HCT116 (cell line): ENCODE data around the gene CCDC102B. TPM values are rescaled to one million over a fixed set of nuclear protein-coding genes. Genes with fewer than 3 reads are reported as not detected.

Experiments used
- ATAC-seq: fragments of 200-7000 bp; cut with Tn5 transposase; 2 replicates; pipeline ENCODE4 v1.9.1; 2020; ENCODE audit warnings: mild to moderate bottlenecking, moderate library complexity
- BruUV-seq: library from RNA; stranded (reverse); fragments of 400-500 nt; replicated peaks from 2 replicates; lab custom pipeline; 2021; lab: Mats Ljungman, UMichigan
- CTCF ChIA-PET: fragments of 300-600 bp; sonication (Branson Sonifier 250); formaldehyde crosslinking; loops from one replicate; lab custom pipeline; 2021; ENCODE audit warnings: antibody characterized with exemption; lab: Charles Lee
- POLR2A ChIA-PET: fragments of 300-600, 350-600 bp; sonication (Branson Sonifier 250); formaldehyde crosslinking; loops from one replicate; lab custom pipeline; 2021; ENCODE audit warnings: antibody characterized with exemption; lab: Charles Lee
- RAD21 ChIA-PET, 2 experiments: fragments of 300-600 bp; sonication (Branson Sonifier 250); formaldehyde crosslinking; loops; one replicate each; lab custom pipeline; 2023; ENCODE audit warnings: low total read pairs in 2 of 2; ENCODE audit not compliant: uncharacterized antibody in 2 of 2, unreplicated experiment in 2 of 2, low non-redundant PET in 1 of 2; lab: Charles Lee
- DNase-seq: peaks from one replicate; pipeline ENCODE4 v3.0.0-alpha.2; 2010; ENCODE audit warnings: low read depth, low spot score
- H2AFZ ChIP-seq: fragments of 200-600 bp; shearing (Covaris generic), sonication (generic); 2 replicates; pipeline ENCODE4 v1.6.1; 2017; ENCODE audit warnings: low read depth, mixed run types, mixed read lengths, antibody characterized with exemption, low read length; ENCODE audit not compliant: poor library complexity, severe bottlenecking
- H3K27ac ChIP-seq: 2 replicates; pipeline ENCODE4 v1.5.1; 2012; ENCODE audit warnings: low read depth, low read length
- H3K27me3 ChIP-seq: fragments of 200-600 bp; sonication (generic); 2 replicates; pipeline ENCODE4 v1.6.1; 2016; ENCODE audit warnings: mixed run types, low read length, mixed read lengths; ENCODE audit not compliant: insufficient read depth
- H3K36me3 ChIP-seq, 2 experiments: fragments of 200-500 bp in 1 of 2; fragments of 200-600 bp in 1 of 2; sonication (Bioruptor generic) in 1 of 2; sonication (generic) in 1 of 2; 2 replicates each; pipeline versions ENCODE4 v1.5.1 to v1.6.1; 2014 to 2016; ENCODE audit warnings: low read length in 2 of 2, inconsistent platforms in 1 of 2, mixed read lengths in 1 of 2, mixed run types in 1 of 2; ENCODE audit not compliant: insufficient read depth in 2 of 2, control insufficient read depth in 1 of 2
- H3K4me1 ChIP-seq, 2 experiments: fragments of 200-600 bp in 1 of 2; sonication (generic) in 1 of 2; 2 replicates each; pipeline versions ENCODE4 v1.5.1 to v1.6.1; 2012 to 2017; ENCODE audit warnings: low read length in 2 of 2, inconsistent platforms in 1 of 2, mild to moderate bottlenecking in 1 of 2, mixed read lengths in 1 of 2, mixed run types in 1 of 2, moderate library complexity in 1 of 2; ENCODE audit not compliant: insufficient read depth in 2 of 2, control insufficient read depth in 1 of 2
- H3K4me2 ChIP-seq: fragments of 200-600 bp; sonication (generic); 2 replicates; pipeline ENCODE4 v1.6.1; 2017; ENCODE audit warnings: mixed run types, low read length, mixed read lengths
- H3K4me3 ChIP-seq, 2 experiments: fragments of 200-600 bp in 1 of 2; sonication (generic) in 1 of 2; replicated peaks in 1 of 2; 2 replicates each; pipeline ENCODE4 v1.5.1; 2011 to 2016; ENCODE audit warnings: low read length in 2 of 2, control low read depth in 1 of 2, low read depth in 1 of 2, mild to moderate bottlenecking in 1 of 2, mixed read lengths in 1 of 2, mixed run types in 1 of 2
- H3K79me2 ChIP-seq: fragments of 200-600 bp; sonication (generic); 2 replicates; pipeline ENCODE4 v1.6.1; 2017; ENCODE audit warnings: mild to moderate bottlenecking, mixed run types, low read length, moderate library complexity, mixed read lengths; ENCODE audit not compliant: insufficient read depth
- H3K9ac ChIP-seq: fragments of 200-600 bp; sonication (generic); 2 replicates; pipeline ENCODE4 v1.6.1; 2016; ENCODE audit warnings: low read length, mixed read lengths
- H3K9me2 ChIP-seq: fragments of 200-600 bp; sonication (generic), shearing (Covaris generic); 2 replicates; pipeline ENCODE4 v1.6.1; 2017; ENCODE audit warnings: mixed run types, mild to moderate bottlenecking, moderate library complexity; ENCODE audit not compliant: insufficient read depth
- H3K9me3 ChIP-seq, 2 experiments: fragments of 200-500 bp in 1 of 2; fragments of 200-600 bp in 1 of 2; sonication (Bioruptor generic) in 1 of 2; sonication (generic) in 1 of 2; 2 replicates each; pipeline ENCODE4 v1.6.1; 2014 to 2017; ENCODE audit warnings: low read length in 2 of 2, mixed read lengths in 2 of 2, inconsistent platforms in 1 of 2, low read depth in 1 of 2, mild to moderate bottlenecking in 1 of 2, mixed run types in 1 of 2, moderate library complexity in 1 of 2; ENCODE audit not compliant: control insufficient read depth in 1 of 2, insufficient read depth in 1 of 2
- H4K20me1 ChIP-seq: fragments of 200-600 bp; sonication (generic), shearing (Covaris generic); 2 replicates; pipeline ENCODE4 v1.6.1; 2017; ENCODE audit warnings: mixed run types, mild to moderate bottlenecking, moderate library complexity; ENCODE audit not compliant: insufficient read depth
- CEBPB ChIP-seq: IDR thresholded peaks from 2 replicates; pipeline ENCODE4 v1.6.1; 2012; ENCODE audit warnings: low read depth
- CTCF ChIP-seq, 3 experiments: fragments of 200-600 bp in 1 of 3; sonication (generic) in 1 of 3; IDR thresholded peaks in 2 of 3; conservative IDR thresholded peaks in 1 of 3; 2 replicates each; pipeline ENCODE4 v1.5.1; 2012 to 2017; ENCODE audit warnings: low read depth in 2 of 3, low read length in 2 of 3, antibody characterized with exemption in 1 of 3, borderline replicate concordance in 1 of 3, control low read depth in 1 of 3, mild to moderate bottlenecking in 1 of 3, mixed read lengths in 1 of 3, mixed run types in 1 of 3, moderate library complexity in 1 of 3; ENCODE audit not compliant: insufficient read depth in 1 of 3
- ELF1 ChIP-seq: IDR thresholded peaks from 2 replicates; pipeline ENCODE4 v1.6.1; 2012; ENCODE audit warnings: low read depth, borderline replicate concordance
- REST ChIP-seq: IDR thresholded peaks from 2 replicates; pipeline ENCODE4 v1.6.1; 2012; ENCODE audit warnings: low read depth
- SIN3A ChIP-seq: IDR thresholded peaks from 2 replicates; pipeline ENCODE4 v1.6.1; 2012; ENCODE audit warnings: low read depth
- SRF ChIP-seq: IDR thresholded peaks from 2 replicates; pipeline ENCODE4 v1.6.1; 2012; ENCODE audit warnings: low read depth
- YY1 ChIP-seq: IDR thresholded peaks from 2 replicates; pipeline ENCODE4 v1.6.1; 2011; ENCODE audit warnings: low read length, low read depth, moderate library complexity, mild to moderate bottlenecking; ENCODE audit not compliant: insufficient replicate concordance; ENCODE audit errors: extremely low read depth
- ZBTB33 ChIP-seq: IDR thresholded peaks from 2 replicates; pipeline ENCODE4 v1.6.1; 2011; ENCODE audit warnings: mild to moderate bottlenecking, low read length, moderate library complexity; ENCODE audit not compliant: insufficient replicate concordance; ENCODE audit errors: extremely low read depth
- ZFX ChIP-seq: fragments of 450-650 bp; IDR thresholded peaks from 2 replicates; pipeline ENCODE4 v1.6.1; 2017
- ZNF274 ChIP-seq: fragments of 200-500 bp; sonication (Bioruptor generic); IDR thresholded peaks from 2 replicates; pipeline ENCODE4 v1.6.1; 2014; ENCODE audit warnings: mild to moderate bottlenecking, low read depth, low read length, inconsistent platforms
- intact Hi-C: fragments of 100-400 bp; cut with micrococcal nuclease; formaldehyde crosslinking; loops from 2 replicates; pipeline ENCODE4 v1.10.0; 2022
- total RNA-seq: library from RNA; stranded (reverse); gene quantifications from one replicate; pipeline ENCODE4 v1.2.1, GENCODE V29; 2021; ENCODE audit not compliant: unreplicated experiment

Gene CCDC102B
- total RNA-seq, 1 experiment from 2014 or later: 1.9 TPM

- no TSS peak for BruUV-seq
- CTCF ChIA-PET: no interaction called here
- intact Hi-C loops: no loop called here
These were observed 197.8 kb downstream of the CCDC102B start for GRCh38 chr18:68995675-68996074.

GRCh38 chr18:68997845-68998244 is 200.0 kb downstream of the CCDC102B start:
- Histone ChIP-seq H3K79me2 (no peaks in the 10 kb centered on the region), H3K36me3 (no peaks in the 10 kb centered on the region), H3K27me3 (no peaks in the 10 kb centered on the region), H4K20me1 (no peaks in the 10 kb centered on the region), H3K9me2 (no peaks in the 10 kb centered on the region), H2AFZ (no peak overlapping the region), H3K9ac (no peak overlapping the region), H3K4me3 (no peak overlapping the region), H3K4me2 (no peak overlapping the region), H3K27ac (no peak overlapping the region), H3K9me3 (no peaks in the 10 kb centered on the region), H3K4me1 (no peaks in the 10 kb centered on the region)
- ATAC-seq: no peak
- BruUV-seq: no TSS peak
- intact Hi-C loops: no loop called here
- no peak for DNase-seq
- ChIA-PET RAD21 (no interaction called here), CTCF (no interaction called here), POLR2A (no interaction called here)
- TF ChIP-seq CEBPB (no peak), ZNF274 (no peak), REST (no peak), SIN3A (no peak), ZBTB33 (no peak)

More at GRCh38 chr18:68995675-68996074, 197.8 kb downstream of the CCDC102B start:
- Histone ChIP-seq H3K9me2 (no peaks in the 10 kb centered on the region), H3K4me1 (no peaks in the 10 kb centered on the region), H3K4me3 (no peak overlapping the region), H3K4me2 (no peak overlapping the region), H2AFZ (no peak overlapping the region), H3K27ac (no peak overlapping the region), H4K20me1 (no peaks in the 10 kb centered on the region), H3K36me3 (no peaks in the 10 kb centered on the region), H3K9ac (no peak overlapping the region), H3K27me3 (no peaks in the 10 kb centered on the region), H3K79me2 (no peaks in the 10 kb centered on the region), H3K9me3 (no peaks in the 10 kb centered on the region)
- TF ChIP-seq SRF (no peak), ELF1 (no peak), YY1 (no peak), ZNF274 (no peak), CTCF (IDR thresholded peaks at IDR 0.05 in 2 of 3, conservative IDR thresholded peaks at IDR 0.05 in 1 of 3; ENCODE audit: borderline replicate concordance in 1 of 3, insufficient read depth in 1 of 3, low read depth in 2 of 3, low read length in 2 of 3) (no peak), CEBPB (no peak), SIN3A (no peak), ZFX (no peak)
- DNase-seq (no peak), ATAC-seq (no peak)
- POLR2A ChIA-PET: no interaction called here
- RAD21 ChIA-PET: no interaction called here
